ENCODE results near the gene CADPS. TPM values are rescaled to one million over a fixed set of nuclear protein-coding genes. Genes with fewer than 3 reads are reported as not detected.

The CADPS gene
- polyA plus RNA-seq, 1 experiment: 0.12 TPM

DNA sequence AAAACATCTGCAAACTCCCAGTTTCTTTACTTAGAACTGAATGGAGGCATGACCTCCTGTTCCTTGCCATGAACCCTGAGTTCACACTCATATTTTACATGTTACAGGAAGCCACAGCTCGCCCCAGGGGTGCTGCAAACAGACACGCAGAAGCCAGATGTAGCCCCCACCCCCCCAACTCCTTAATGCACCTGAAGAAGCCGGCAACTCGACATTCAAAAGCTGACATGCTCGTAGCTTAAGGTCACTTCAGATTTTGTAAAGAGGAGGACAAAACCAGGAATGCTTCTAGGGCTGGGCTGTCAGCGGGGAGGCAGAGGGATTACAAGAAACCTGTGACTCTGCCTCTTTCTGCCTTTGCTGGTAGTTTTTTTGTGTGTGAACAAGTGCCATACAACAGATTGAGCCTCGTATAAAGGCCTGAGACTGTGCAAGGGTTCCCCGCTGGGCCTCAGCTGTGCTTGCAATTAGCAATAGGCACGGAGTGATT is 459.9 kb downstream of the CADPS start:
- ChIA-PET CTCF (no interaction called here), POLR2A (no interaction called here)
- Histone ChIP-seq H3K27ac (ENCODE audit: low read depth, low read length) (no peak overlapping the region), H3K4me3 (ENCODE audit: low read depth, low read length) (no peak overlapping the region), H3K9me3 (ENCODE audit: control insufficient read depth, insufficient read depth, low read length) (no peaks in the 10 kb centered on the region), H3K27me3 (ENCODE audit: control insufficient read depth, insufficient read depth, low read length) (peaks cover 8% of the 10 kb centered on the region)
- no peak for TF ChIP-seq CTCF (IDR thresholded peaks at IDR 0.05; ENCODE audit: low read depth, low read length)
- DNase-seq (ENCODE audit: low read depth, low spot score): no peak

DNA sequence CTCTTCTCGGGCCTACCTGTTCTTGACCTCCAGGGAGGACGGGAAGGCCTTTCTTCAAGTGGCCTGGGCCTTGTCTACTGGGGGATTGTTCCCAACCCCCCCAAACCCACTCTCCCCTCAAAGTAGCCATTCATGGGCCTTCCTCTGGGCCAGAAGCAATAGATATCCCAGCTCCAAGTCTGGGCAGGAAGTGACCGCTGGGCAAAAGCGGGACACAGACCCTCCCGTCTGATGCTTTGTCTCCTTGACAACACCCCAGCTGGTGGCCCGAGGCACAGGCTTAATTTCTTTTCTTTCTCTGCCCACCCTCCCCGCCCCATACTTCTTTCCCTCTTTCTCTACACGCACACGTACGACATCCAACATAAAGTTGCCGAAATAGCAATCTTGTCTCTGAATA is 460.4 kb downstream of the CADPS start:
- ChIA-PET CTCF (no interaction called here), POLR2A (no interaction called here)
- no peak overlapping the region for H3K4me3 ChIP-seq (ENCODE audit: low read depth, low read length)

DNA sequence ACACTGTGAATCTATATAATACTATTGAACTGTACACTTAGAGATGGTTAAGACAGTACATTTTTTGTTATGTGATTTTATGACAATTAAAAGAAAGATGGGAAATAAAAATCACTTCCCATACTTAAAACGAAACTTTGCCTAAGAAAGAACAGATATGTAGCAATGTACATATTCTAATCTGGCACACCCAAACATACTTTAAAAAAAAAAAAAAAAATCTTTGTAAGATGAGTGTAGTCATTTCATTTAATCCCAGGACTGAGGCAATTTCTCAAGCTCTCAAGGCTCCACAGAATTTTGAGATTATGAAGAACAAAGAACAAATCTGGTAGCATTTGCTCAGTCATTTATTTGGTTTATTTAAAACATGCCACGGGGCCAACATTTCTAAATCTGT is 461.5 kb downstream of the CADPS start:
- no peak overlapping the region for H3K4me3 ChIP-seq (ENCODE audit: low read depth, low read length)
- H3K9me3 ChIP-seq (ENCODE audit: control insufficient read depth, insufficient read depth, low read length): no peaks in the 10 kb centered on the region
- no peak for DNase-seq (ENCODE audit: low read depth, low spot score)
- peaks cover 8% of the 10 kb centered on the region for H3K27me3 ChIP-seq (ENCODE audit: control insufficient read depth, insufficient read depth, low read length)
- POLR2A ChIA-PET: no interaction called here
- H3K27ac ChIP-seq (ENCODE audit: low read depth, low read length): no peak overlapping the region
- CTCF ChIA-PET: no interaction called here
- TF ChIP-seq CTCF (IDR thresholded peaks at IDR 0.05; ENCODE audit: low read depth, low read length): no peak

More for the DNA sequence above, 460.4 kb downstream of the CADPS start:
- Histone ChIP-seq H3K9me3 (ENCODE audit: control insufficient read depth, insufficient read depth, low read length) (no peaks in the 10 kb centered on the region), H3K27ac (ENCODE audit: low read depth, low read length) (no peak overlapping the region), H3K27me3 (ENCODE audit: control insufficient read depth, insufficient read depth, low read length) (peaks cover 8% of the 10 kb centered on the region)
- TF ChIP-seq CTCF (IDR thresholded peaks at IDR 0.05; ENCODE audit: low read depth, low read length): no peak
- DNase-seq (ENCODE audit: low read depth, low spot score): no peak

GRCh38 chr3:62406945-62407344 is 468.3 kb downstream of the CADPS start:
- Histone ChIP-seq H3K4me3 (ENCODE audit: low read depth, low read length) (no peak overlapping the region), H3K9me3 (ENCODE audit: control insufficient read depth, insufficient read depth, low read length) (no peaks in the 10 kb centered on the region), H3K27ac (ENCODE audit: low read depth, low read length) (no peak overlapping the region), H3K27me3 (ENCODE audit: control insufficient read depth, insufficient read depth, low read length) (no peaks in the 10 kb centered on the region)
- ChIA-PET POLR2A (no interaction called here), CTCF (no interaction called here)
- DNase-seq (ENCODE audit: low read depth, low spot score): no peak
- TF ChIP-seq CTCF (IDR thresholded peaks at IDR 0.05; ENCODE audit: low read depth, low read length): no peak

DNA sequence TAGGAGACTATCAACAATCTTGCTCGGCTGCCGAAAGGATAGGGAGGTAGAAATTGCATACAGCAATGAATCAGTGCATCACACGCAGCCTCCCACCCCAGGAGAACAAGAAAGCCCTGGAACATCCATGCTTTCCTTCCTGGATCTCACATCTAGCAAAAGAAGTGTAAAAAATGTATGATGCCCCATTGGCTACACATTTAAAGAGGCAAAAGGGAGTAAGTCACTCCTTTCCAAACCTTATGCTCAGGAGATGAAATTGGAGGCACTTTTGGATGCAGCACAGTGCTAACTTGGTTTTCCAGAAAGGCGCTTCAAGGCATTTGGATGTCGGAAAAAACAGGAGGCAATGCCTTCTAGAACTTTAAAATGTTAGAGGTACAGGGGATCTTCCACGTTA is 469.6 kb downstream of the CADPS start:
- no peak for TF ChIP-seq CTCF (IDR thresholded peaks at IDR 0.05; ENCODE audit: low read depth, low read length)
- Histone ChIP-seq H3K27me3 (ENCODE audit: control insufficient read depth, insufficient read depth, low read length) (no peaks in the 10 kb centered on the region), H3K9me3 (ENCODE audit: control insufficient read depth, insufficient read depth, low read length) (no peaks in the 10 kb centered on the region), H3K4me3 (ENCODE audit: low read depth, low read length) (no peak overlapping the region), H3K27ac (ENCODE audit: low read depth, low read length) (no peak overlapping the region)
- no peak for DNase-seq (ENCODE audit: low read depth, low spot score)
- ChIA-PET POLR2A (no interaction called here), CTCF (no interaction called here)
